C4-2B (cell line): ENCODE data around the gene HIVEP3.

Experiments used
- CTCF ChIP-seq: fragments of 450-650 bp; conservative IDR thresholded peaks from 2 replicates; pipeline ENCODE4 v1.5.1; 2017; ENCODE audit warnings: mild to moderate bottlenecking
- ZFX ChIP-seq: fragments of 450-650 bp; IDR thresholded peaks from 2 replicates; pipeline ENCODE4 v1.6.1; 2017

GRCh38 chr1:41917835-41918449 is 780 bp downstream of the HIVEP3 start:
- TF ChIP-seq CTCF (no peak), ZFX (no peak)
